ENCODE measurements around the gene EMC8.

Gene EMC8

GRCh38 chr16:85793662-85794298 lies 5.6 kb downstream of the EMC8 start:
- Histone ChIP-seq H2AFZ (ENCODE audit: low read depth, low read length, severe bottlenecking) (no peak overlapping the region), H3K36me3 (ENCODE audit: low read length) (no peaks in the 10 kb centered on the region), H3K9me2 (replicated peaks; ENCODE audit: insufficient read depth, low read length) (no peaks in the 10 kb centered on the region), H3K9ac (ENCODE audit: low read length) (no peak overlapping the region), H3K9me3 (ENCODE audit: insufficient read depth, low read length) (no peaks in the 10 kb centered on the region), H3K79me2 (ENCODE audit: insufficient read depth, low read length) (peaks cover 79% of the 10 kb centered on the region), H3K27me3 (ENCODE audit: low read length) (no peaks in the 10 kb centered on the region), H4K20me1 (ENCODE audit: low read depth, low read length) (no peaks in the 10 kb centered on the region), H3K4me2 (ENCODE audit: low read depth, low read length, poor library complexity, severe bottlenecking) (no peak overlapping the region), H3K4me3 (ENCODE audit: insufficient read depth, low read length, poor library complexity, severe bottlenecking) (no peak overlapping the region), H3K27ac (ENCODE audit: low read depth, low read length) (no peak overlapping the region), H3F3A (ENCODE audit: insufficient read depth) (no peaks in the 10 kb centered on the region)
- no peak for TF ChIP-seq EZH2phosphoT487 (conservative IDR thresholded peaks at IDR 0.05; ENCODE audit: low read length)
- no peak for TF ChIP-seq CTCF (IDR thresholded peaks at IDR 0.05; ENCODE audit: insufficient read depth, low read length, poor library complexity, severe bottlenecking)

GRCh38 chr16:85789773-85790172 lies 9.6 kb downstream of the EMC8 start:
- Histone ChIP-seq H3K79me2 (ENCODE audit: insufficient read depth, low read length) (peaks cover 41% of the 10 kb centered on the region), H3F3A (ENCODE audit: insufficient read depth) (no peaks in the 10 kb centered on the region), H4K20me1 (ENCODE audit: low read depth, low read length) (no peaks in the 10 kb centered on the region), H3K27me3 (ENCODE audit: low read length) (no peaks in the 10 kb centered on the region), H3K36me3 (ENCODE audit: low read length) (no peaks in the 10 kb centered on the region), H3K9me3 (ENCODE audit: insufficient read depth, low read length) (no peaks in the 10 kb centered on the region), H3K9me2 (replicated peaks; ENCODE audit: insufficient read depth, low read length) (no peaks in the 10 kb centered on the region), H3K27ac (ENCODE audit: low read depth, low read length) (no peak overlapping the region), H2AFZ (ENCODE audit: low read depth, low read length, severe bottlenecking) (no peak overlapping the region), H3K9ac (ENCODE audit: low read length) (no peak overlapping the region), H3K4me3 (ENCODE audit: insufficient read depth, low read length, poor library complexity, severe bottlenecking) (no peak overlapping the region), H3K4me2 (ENCODE audit: low read depth, low read length, poor library complexity, severe bottlenecking) (no peak overlapping the region)
- no peak for TF ChIP-seq EZH2phosphoT487 (conservative IDR thresholded peaks at IDR 0.05; ENCODE audit: low read length)
- TF ChIP-seq CTCF (IDR thresholded peaks at IDR 0.05; ENCODE audit: insufficient read depth, low read length, poor library complexity, severe bottlenecking) = no peak

GRCh38 chr16:85788819-85789218 lies 10.5 kb downstream of the EMC8 start:
- Histone ChIP-seq H3K36me3 (ENCODE audit: low read length) (no peaks in the 10 kb centered on the region), H3K9ac (ENCODE audit: low read length) (no peak overlapping the region), H3F3A (ENCODE audit: insufficient read depth) (no peaks in the 10 kb centered on the region), H4K20me1 (ENCODE audit: low read depth, low read length) (no peaks in the 10 kb centered on the region), H3K4me2 (ENCODE audit: low read depth, low read length, poor library complexity, severe bottlenecking) (no peak overlapping the region), H2AFZ (ENCODE audit: low read depth, low read length, severe bottlenecking) (no peak overlapping the region), H3K27me3 (ENCODE audit: low read length) (no peaks in the 10 kb centered on the region), H3K27ac (ENCODE audit: low read depth, low read length) (no peak overlapping the region), H3K79me2 (ENCODE audit: insufficient read depth, low read length) (peaks cover 32% of the 10 kb centered on the region), H3K4me3 (ENCODE audit: insufficient read depth, low read length, poor library complexity, severe bottlenecking) (no peak overlapping the region), H3K9me3 (ENCODE audit: insufficient read depth, low read length) (no peaks in the 10 kb centered on the region), H3K9me2 (replicated peaks; ENCODE audit: insufficient read depth, low read length) (no peaks in the 10 kb centered on the region)
- TF ChIP-seq EZH2phosphoT487 (conservative IDR thresholded peaks at IDR 0.05; ENCODE audit: low read length) (no peak), CTCF (IDR thresholded peaks at IDR 0.05; ENCODE audit: insufficient read depth, low read length, poor library complexity, severe bottlenecking) (no peak)
